Hippocampal formation (tissue), 2 donors: ENCODE results near the gene TMEM263.

Experiments
- DNase-seq, 2 donors: peaks; one replicate each; lab custom pipeline; 2025; lab: John Stamatoyannopoulos, UW

TMEM263 gene

DNA sequence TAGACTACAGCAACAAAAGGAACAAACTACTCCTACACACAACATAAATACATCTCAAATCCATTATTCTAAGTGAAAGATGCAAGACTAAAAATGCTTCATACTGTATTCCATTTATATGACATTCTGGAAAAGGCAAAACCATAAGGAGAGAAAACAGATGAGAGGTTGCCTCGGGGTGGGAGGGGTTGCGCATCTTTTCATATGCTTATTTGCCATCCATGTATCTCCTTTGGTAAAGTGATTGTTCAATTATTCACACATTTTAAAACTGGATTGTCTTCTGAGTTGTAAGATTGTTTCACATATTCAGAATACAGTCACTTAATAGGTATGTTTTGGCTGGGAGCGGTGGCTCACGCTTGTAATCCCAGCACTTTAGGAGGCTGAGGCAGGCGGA is 5.1 kb upstream of the TMEM263 start:
- DNase-seq: no peak

- no peak for DNase-seq
Measured at GRCh38 chr12:106953352-106954250, 2.1 kb upstream of the TMEM263 start.

DNA sequence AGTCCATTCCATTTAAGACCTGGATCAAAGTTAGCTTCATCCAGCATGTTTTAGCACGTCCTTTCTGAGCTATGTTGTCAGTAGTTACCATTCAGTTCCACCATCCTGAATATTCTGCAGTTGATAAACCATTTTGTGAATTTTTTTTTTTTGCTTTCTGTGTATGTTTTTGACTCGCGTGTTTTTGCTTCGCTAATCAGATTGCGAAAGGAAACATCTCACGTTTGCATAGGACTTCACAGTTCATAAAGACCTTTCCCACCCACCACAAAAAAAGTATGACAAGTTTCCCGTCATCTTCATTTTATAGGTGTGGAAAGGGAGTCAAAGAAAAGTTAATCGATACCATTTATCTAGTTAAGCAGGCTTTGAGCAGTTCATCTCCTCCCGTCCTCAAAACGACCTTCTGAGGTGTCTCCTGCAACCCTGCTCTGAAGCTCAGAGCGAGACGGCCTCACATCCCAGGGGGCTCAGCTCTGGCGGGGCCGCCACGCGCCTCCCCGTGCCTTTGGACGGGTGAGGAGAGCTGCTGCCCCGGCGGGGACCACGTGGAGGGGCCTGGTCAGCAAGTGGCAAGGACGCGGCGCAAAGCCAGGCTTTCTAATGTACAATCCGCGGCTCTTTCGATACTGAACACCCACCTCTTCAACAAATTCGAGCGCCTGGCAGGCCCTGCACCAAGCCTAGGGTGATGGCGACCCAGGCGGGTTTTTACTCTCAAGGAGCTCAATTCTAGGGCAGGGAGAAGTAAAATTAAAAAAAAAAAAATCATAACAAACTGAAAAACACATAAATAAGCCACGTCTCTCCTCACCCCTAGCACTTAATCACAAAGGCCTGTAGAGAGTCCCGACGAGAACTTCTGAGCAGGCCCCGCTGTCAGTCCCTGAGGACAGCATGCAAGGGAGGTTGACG is 988 bp upstream of the TMEM263 start:
- peak in 1 of 2 donors; percentile 40 for DNase-seq

DNA sequence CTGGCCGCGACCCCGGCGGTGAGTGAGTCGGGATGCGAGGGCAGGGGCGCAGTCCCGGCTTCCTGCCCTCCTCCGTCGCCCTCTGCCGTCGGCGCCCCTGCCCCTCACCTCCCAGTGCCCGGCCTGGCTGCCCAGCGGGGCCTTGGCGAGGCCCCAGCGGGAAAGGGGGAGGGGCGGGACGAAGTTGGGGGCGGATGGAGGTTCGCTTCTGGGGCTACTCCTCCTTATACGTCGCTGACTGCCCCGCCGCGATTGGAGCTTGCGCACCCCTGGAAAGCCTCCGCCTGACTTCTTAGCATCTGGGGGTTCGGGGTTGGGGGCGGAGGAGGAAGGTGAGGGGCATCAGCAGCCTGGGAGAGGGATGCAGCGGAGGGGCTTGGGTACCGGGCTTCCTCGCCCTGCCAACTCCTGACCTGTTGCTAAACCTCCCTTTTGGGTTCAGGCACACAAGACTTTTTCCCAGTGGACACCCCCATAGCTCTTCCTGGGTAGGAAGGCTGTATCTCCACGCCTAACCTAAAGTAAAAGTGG is 406 bp downstream of the TMEM263 start:
- DNase-seq: no peak

GRCh38 chr12:106957583-106957982 is 1.9 kb downstream of the TMEM263 start:
- DNase-seq: no peak

DNA sequence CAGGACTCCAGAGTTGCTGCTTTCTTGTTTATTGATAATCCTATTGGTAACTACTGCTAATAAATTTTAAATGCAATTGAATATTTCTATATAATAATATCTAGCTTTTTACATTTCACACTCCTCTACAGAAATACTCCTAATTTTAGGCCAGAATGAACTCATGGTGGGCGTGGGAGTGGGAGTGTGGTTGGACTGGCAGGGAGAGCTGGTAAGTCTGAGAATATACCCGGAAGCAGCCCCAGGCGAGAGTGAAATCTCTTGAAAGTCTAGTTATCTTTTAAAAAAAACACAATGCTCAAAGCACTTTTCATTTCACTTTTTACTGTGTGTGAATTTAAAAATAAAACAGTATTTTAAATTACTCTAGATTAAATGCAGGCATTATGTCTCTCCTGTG is 4.7 kb downstream of the TMEM263 start:
- DNase-seq: no peak

DNA sequence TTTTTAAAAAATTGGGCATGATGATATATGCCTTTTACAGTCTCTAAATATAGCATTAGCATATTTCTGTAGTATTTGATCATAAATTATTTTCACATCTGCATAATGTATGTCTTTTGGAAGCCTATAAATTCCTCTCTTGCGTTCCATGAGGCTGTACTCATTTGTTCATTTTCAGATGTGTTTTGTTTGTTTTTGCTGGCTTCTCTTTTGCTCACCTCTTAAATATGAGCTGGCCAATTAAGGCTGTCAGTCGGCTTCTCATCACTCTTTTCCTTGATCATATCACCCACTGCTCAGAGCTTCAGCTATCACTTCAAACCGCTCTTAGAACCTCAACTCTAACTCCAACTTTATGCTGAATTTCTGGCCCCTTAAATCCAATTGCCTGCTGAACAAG is 6.6 kb downstream of the TMEM263 start:
- no peak for DNase-seq

GRCh38 chr12:106964526-106964925 is 8.8 kb downstream of the TMEM263 start:
- no peak for DNase-seq

DNA sequence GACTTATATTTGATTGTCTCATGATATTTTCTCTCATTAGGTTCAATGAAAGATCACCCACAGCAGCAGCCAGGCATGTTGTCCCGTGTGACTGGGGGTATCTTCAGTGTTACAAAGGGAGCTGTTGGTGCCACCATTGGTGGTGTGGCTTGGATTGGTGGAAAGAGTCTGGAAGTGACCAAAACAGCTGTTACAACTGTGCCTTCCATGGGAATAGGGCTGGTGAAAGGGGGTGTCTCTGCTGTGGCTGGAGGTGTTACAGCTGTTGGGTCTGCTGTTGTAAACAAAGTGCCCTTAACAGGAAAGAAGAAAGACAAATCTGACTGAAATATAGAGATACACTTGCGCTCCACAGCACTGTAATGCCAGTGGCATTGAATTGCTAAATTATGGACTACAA is 15.4 kb downstream of the TMEM263 start:
- DNase-seq: no peak

DNA sequence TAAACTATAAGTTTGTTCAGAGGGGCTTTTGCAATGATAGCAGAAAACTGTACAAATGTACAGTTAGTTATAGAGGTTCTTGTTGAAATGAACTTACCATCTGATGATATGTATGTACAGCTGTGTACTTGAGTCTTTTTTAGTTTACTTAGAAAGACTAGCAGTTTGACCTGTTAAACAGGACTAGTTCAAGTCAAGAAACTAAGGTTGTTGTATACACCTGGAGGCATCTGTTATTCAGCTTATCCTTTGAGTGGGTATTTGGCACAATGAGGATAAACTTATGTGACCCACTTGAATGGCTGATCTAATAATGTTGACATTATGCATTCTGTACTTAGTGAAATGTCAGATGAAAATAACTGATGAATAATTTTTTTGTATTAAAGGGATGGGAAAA is 17.8 kb downstream of the TMEM263 start:
- no peak for DNase-seq

GRCh38 chr12:106974511-106974910 is 18.8 kb downstream of the TMEM263 start:
- DNase-seq: no peak

- no peak for DNase-seq
Measured at GRCh38 chr12:106975098-106975497, 19.4 kb downstream of the TMEM263 start.

DNA sequence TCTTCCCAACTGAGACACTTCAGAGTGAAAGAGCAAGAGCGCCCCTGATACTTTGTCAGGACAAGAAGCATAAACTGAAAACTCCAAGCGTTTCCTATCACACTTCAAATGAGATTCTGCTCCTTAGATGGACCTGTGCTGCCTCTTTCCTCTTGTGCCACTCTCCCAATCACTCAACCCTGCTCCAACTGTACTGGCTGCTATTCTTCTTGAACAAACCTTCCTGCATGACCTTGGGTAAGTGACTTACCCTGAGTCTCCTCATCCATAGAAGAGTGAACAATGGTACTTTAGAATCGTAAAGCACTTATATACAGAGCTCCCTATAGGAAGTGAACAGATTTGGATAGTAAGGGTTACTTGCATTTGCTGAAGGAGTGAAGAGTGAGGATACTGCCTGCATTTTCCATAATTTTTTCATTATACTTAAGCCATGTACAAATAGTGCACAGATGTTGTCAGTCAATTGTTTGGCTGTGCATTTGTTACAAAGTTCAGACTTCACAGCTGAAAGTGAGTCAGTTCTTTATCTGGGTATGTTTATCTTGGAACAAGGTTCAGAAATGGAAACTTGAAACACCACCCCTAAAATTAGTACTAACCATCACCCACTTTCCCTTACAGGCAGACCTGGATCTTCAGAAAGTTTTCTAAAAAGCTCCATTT is 20.4 kb downstream of the TMEM263 start:
- DNase-seq: no peak

DNA sequence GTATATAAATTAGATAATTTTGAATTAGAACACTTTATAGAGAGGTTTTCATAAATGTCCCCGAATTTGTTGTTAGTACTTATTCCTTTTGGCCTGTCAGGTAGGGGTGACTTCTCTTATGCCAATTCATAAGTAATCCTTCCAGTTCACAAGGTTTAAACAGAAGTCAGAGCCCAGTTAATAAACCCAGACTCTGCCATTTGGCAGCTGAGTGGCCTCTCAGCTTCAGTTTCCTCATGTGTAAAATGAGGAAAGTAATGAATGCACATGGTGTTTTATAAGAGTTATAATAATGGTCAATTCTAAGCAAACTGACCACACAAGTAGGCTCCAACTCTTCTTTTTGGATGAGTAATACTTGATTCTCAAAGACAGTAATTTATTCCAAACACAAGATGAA is 21.0 kb downstream of the TMEM263 start:
- no peak for DNase-seq

GRCh38 chr12:106978035-106978800 is 22.5 kb downstream of the TMEM263 start:
- no peak for DNase-seq

DNA sequence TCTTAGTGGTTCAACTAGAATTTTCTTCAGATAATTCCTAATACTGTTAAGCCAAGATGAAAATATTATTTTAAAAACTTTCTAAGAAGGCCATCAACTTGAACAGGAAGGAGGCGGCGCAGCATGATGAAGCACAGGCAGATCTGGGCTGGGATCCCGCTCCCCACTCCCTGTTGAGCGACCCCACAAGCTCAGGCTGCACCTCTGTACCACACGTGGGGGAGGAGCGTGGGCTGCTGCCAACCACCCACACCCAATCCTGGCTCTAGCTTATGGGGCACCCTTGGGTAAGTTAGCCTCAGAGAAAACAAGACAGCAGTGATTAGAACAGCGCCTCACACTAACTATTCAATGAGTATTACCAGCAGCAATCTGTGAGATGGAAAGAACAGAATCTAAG is 25.2 kb downstream of the TMEM263 start:
- DNase-seq: no peak

DNA sequence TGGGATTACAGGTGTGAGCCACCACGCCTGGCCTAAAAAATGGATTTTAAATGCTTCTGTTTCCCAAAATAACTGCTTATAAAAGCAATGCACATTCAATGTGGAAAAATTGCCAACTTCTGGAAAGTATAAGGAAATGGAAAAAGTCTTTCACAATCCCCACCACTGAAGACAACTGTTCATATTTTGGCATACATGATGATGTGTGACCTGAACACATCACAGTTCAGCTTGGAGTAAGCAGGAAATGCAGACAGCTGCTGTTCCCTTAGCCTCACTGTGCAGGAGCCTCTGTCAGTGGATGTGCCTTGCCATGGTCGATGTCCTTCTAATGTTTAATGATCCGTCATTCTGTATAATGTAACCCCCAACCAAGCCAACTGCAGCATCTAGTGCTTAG is 26.1 kb downstream of the TMEM263 start:
- no peak for DNase-seq

- DNase-seq: no peak
Measured at GRCh38 chr12:106982229-106982628, 26.5 kb downstream of the TMEM263 start.

DNA sequence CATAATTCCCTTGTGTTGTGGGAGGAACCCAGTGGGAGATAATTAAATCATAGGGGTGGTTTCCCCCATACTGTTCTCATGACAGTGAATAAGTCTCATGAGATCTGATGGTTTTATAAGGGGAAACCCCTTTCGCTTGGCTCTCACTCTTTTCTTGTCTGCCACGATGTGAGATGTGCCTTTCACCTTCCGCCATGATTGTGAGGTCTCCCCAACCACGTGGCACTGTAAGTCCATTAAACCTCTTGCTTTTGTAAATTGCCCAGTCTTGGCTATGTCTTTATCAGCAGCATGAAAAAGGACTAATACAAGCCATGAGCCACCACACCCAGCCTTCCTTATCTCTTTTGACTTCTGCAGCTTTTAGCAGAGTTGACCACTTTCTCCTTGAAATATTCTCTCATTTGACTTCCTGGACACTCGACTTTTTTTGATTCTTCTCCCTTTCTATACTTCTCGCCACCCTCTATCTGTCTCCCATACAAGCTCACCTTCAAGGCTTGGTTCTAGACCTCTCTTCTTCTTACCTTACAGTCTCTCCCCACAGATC is 29.0 kb downstream of the TMEM263 start:
- no peak for DNase-seq

- no peak for DNase-seq
Measured at GRCh38 chr12:106985479-106985878, 29.8 kb downstream of the TMEM263 start.

DNA sequence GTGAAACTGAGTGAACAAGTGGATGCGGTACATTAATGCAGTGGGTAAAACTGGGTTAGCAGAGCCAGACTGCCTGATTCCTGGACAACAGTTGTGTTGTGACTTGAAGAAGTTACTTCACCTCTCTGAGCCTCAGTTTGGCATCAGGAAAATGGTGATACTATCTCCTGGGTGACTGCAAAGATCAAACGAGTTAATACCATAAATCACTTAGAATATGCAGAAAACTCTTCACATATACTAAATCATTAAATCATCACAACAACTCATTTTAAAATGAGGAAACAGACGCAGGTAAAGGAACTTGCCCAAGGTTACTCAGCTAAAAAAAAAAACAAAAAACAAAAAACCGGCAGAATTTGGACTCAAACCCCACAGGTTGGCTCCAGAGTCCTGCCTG is 30.4 kb downstream of the TMEM263 start:
- no peak for DNase-seq
